Activated CD4-positive, alpha-beta T cell treated with anti-CD3 and anti-CD28 coated beads, Interleukin-2, amount 50 U/mL, for 48 hours (primary cell): Measurements from ENCODE around the gene FHOD3.
"Not testable (repeated sequence)": the region's sequence is repeated elsewhere in the genome, so short reads cannot be mapped to it uniquely, and the experiment has no call there.

Experiments used
- DNase-seq, 2 experiments: peaks; one replicate each; pipeline ENCODE4 v3.0.0-alpha.2; 2020

The FHOD3 gene

GRCh38 chr18:36680042-36680441 is 382.5 kb downstream of the FHOD3 start:
- no peak for DNase-seq

GRCh38 chr18:36685580-36685979 is 388.1 kb downstream of the FHOD3 start:
- no peak for DNase-seq

- DNase-seq: peak; percentile 58 to 66
Measured at GRCh38 chr18:36688020-36688965, 390.8 kb downstream of the FHOD3 start.

- DNase-seq: no peak
Measured at GRCh38 chr18:36692371-36692770, 394.9 kb downstream of the FHOD3 start.

GRCh38 chr18:36692921-36693332 is 395.4 kb downstream of the FHOD3 start:
- DNase-seq: no peak

GRCh38 chr18:36693931-36694620 is 396.6 kb downstream of the FHOD3 start:
- DNase-seq: no peak

- no peak for DNase-seq
Measured at GRCh38 chr18:36695806-36696205, 398.3 kb downstream of the FHOD3 start.

- no peak for DNase-seq
Measured at GRCh38 chr18:36697905-36698304, 400.4 kb downstream of the FHOD3 start.

GRCh38 chr18:36700955-36701354 is 403.4 kb downstream of the FHOD3 start:
- DNase-seq: no peak

GRCh38 chr18:36702401-36703013 is 405.0 kb downstream of the FHOD3 start:
- no peak for DNase-seq

- DNase-seq: no peak
Measured at GRCh38 chr18:36704156-36704555, 406.6 kb downstream of the FHOD3 start.

- DNase-seq: no peak
Measured at GRCh38 chr18:36706134-36706881, 408.8 kb downstream of the FHOD3 start.

- DNase-seq: no peak
Measured at GRCh38 chr18:36708366-36708765, 410.9 kb downstream of the FHOD3 start.

GRCh38 chr18:36709315-36709714 is 411.8 kb downstream of the FHOD3 start:
- DNase-seq: no peak

- no peak for DNase-seq
Measured at GRCh38 chr18:36711014-36711725, 413.7 kb downstream of the FHOD3 start.

- no peak for DNase-seq
Measured at GRCh38 chr18:36711813-36712444, 414.4 kb downstream of the FHOD3 start.

- DNase-seq: no peak
Measured at GRCh38 chr18:36714476-36714875, 417.0 kb downstream of the FHOD3 start.

GRCh38 chr18:36717422-36718110 is 420.1 kb downstream of the FHOD3 start:
- DNase-seq: no peak

GRCh38 chr18:36718705-36719328 is 421.3 kb downstream of the FHOD3 start:
- no peak for DNase-seq

GRCh38 chr18:36719630-36720029 is 422.1 kb downstream of the FHOD3 start:
- no peak for DNase-seq

GRCh38 chr18:36721351-36721750 is 423.8 kb downstream of the FHOD3 start:
- not testable (repeated sequence) for DNase-seq
